GM19372 (cell line): ENCODE results near the gene RAET1G.
"Not testable (repeated sequence)": the region's sequence is repeated elsewhere in the genome, so short reads cannot be mapped to it uniquely, and the experiment has no call there.

Experiments used
- ATAC-seq: cut with Tn5 transposase; IDR thresholded peaks from one replicate; pipeline ENCODE4 v1.9.1; 2021; ENCODE audit warnings: mild to moderate bottlenecking, low read depth, moderate library complexity; ENCODE audit not compliant: unreplicated experiment

Gene RAET1G

GRCh38 chr6:149935668-149936067 is 12.7 kb upstream of the RAET1G start:
- ATAC-seq = no peak

GRCh38 chr6:149935246-149935645 is 12.3 kb upstream of the RAET1G start:
- ATAC-seq = no peak

- ATAC-seq = no peak
These were observed 11.6 kb upstream of the RAET1G start for GRCh38 chr6:149934249-149935156.

GRCh38 chr6:149933461-149933860 is 10.5 kb upstream of the RAET1G start:
- ATAC-seq = no peak

GRCh38 chr6:149933036-149933435 is 10.1 kb upstream of the RAET1G start:
- no peak for ATAC-seq

GRCh38 chr6:149931501-149931900 is 8.6 kb upstream of the RAET1G start:
- ATAC-seq = no peak

GRCh38 chr6:149929422-149929821 is 6.5 kb upstream of the RAET1G start:
- ATAC-seq = no peak

GRCh38 chr6:149927025-149927424 is 4.1 kb upstream of the RAET1G start:
- ATAC-seq = not testable (repeated sequence)

GRCh38 chr6:149925974-149926777 is 3.3 kb upstream of the RAET1G start:
- no peak for ATAC-seq

- ATAC-seq = no peak
These were observed 2.5 kb upstream of the RAET1G start for GRCh38 chr6:149925253-149925973.

GRCh38 chr6:149924933-149925252 is 2.0 kb upstream of the RAET1G start:
- no peak for ATAC-seq

GRCh38 chr6:149924206-149924932 is 1.4 kb upstream of the RAET1G start:
- ATAC-seq = no peak

GRCh38 chr6:149923327-149923986 is 536 bp upstream of the RAET1G start:
- ATAC-seq = no peak

GRCh38 chr6:149922091-149922490 is 830 bp downstream of the RAET1G start:
- ATAC-seq = not testable (repeated sequence)

- no peak for ATAC-seq
These were observed 1.6 kb downstream of the RAET1G start for GRCh38 chr6:149921361-149921760.

GRCh38 chr6:149919834-149920225 is 3.1 kb downstream of the RAET1G start:
- ATAC-seq = no peak

GRCh38 chr6:149919126-149919833 is 3.6 kb downstream of the RAET1G start:
- ATAC-seq = not testable (repeated sequence)

GRCh38 chr6:149918151-149918905 is 4.6 kb downstream of the RAET1G start:
- ATAC-seq = no peak
